GM21423 (cell line): ENCODE measurements around the gene HIGD1C.

Experiments
- ATAC-seq: cut with Tn5 transposase; IDR thresholded peaks from one replicate; pipeline ENCODE4 v1.9.1; 2021; ENCODE audit warnings: mild to moderate bottlenecking, moderate library complexity; ENCODE audit not compliant: unreplicated experiment

Gene HIGD1C

DNA sequence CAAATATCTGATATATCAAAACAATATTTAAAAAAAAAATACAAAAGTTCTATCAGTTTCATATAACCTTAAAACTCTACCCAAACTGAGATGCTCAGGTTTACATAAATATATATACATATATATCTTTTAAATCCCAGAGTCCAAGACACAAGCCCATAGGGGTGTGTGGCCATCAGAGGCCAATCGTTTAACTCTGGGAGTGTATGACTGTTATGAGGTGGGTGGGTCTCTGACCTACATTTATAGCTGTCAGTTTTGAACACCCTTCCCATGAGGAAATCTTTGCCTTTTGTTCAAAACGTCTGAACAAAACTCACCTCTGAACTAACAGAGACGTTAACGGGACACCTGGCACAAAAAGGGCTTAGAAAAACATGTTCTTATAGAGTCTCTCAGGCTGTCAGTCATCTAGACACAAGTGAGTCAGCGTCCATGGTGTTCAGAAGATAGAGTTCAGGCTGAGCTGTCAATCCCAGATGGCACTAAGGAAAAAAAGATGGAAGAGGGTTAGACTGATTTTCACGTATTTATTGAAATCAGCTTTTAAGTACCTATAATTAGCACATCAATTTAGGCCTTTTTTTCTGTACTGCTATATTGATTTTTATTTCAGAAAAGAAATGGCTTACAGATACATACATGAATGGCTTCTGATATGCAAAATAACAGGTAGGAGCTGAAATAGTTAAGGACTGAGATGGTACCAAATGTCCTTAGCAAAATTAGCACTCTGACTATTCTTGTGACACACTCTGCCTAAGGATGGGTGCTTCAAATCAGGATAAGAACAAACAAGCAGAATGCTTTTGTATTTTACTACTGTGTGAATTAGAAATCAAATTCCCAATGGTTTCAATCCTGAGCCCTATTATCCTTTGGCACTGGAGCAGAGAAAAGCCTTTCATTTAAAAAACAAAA, 29.2 kb downstream of the HIGD1C start:
- ATAC-seq: no peak

DNA sequence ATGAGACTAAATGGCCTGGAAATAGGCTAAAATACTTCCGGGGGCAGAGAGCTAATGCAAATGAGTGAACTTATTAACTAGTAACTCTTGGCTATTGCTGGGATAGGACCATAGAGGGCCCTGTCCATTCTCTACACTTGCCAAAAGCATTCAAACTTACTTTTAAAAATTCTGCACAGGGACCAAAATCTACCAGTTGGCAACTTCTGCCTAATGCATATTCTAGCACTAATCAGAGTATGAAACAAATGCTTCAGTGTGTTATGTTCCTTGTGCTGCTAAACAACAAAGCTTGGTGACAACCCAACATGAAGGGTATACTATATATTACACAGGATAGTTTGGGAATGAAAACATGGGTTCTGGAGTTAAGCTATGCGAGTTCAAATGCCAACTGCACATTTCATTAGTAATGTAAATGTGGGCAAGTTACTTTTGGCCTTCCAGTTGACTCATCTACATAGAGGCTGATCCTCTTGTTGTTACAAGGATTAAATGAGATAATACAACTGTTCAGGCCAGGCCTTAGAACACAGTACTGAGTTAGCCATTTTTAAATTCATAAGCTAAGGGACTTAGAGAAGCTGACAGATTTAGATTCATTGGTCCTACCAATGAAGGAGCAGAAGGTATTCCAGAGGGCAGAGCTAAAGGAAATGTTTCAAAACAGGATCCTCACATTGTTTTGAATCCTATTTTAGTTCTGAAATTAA, 32.4 kb downstream of the HIGD1C start:
- ATAC-seq: no peak

DNA sequence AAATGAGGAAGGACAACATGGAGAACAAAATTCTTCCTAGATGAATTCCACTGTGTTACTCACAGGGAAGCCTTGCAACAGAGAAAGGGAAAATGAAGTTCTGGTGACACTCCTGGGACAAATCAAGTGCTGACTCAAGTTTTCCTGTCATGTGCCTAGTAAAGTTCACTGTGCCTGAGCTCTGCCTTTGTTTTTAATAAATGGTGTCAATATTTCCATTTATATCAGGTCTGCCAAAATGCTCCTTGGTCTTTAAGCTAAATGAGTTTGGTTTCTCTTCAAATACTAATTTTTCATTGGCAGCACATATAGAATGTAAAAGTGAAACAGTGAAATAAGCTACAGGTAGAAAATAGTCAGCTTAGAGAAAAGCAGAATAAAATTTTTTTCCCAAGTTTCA, 33.0 kb downstream of the HIGD1C start:
- ATAC-seq: no peak

DNA sequence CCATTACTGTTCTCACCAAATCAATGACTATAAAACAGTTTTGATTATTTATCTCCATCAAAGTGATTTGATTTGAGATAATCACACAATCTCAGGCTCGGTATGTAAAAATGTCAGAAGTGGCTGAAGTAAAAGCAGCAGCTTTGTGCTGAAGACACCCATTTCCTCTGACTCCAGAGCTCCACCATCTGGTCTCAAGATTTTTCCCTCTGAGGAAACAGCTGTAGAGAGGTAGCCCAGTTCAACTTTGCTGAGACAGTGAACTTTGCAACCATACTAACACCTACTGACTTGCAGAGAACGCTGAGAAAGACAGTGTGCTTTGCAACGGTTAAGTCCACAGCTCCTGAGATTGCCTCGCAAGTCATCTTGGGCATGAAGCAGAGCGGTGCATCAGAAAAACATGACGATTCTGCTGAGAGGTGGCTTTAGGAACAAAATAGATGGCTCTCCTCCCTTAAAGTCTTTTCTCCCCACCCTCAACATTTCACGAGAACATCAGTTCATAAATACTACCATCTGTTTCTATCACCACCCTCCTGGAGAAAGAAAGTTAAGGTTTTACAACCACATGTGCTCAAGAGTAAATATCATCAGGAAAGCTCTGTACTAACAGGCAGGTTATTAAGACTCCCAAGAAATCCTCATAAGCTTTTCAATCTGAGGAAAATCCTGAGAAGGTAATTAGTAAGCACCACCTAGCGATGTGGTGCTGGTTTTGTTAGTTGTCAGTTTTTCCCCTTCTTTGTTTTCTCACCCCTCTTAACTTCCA, 34.8 kb downstream of the HIGD1C start:
- no peak for ATAC-seq

DNA sequence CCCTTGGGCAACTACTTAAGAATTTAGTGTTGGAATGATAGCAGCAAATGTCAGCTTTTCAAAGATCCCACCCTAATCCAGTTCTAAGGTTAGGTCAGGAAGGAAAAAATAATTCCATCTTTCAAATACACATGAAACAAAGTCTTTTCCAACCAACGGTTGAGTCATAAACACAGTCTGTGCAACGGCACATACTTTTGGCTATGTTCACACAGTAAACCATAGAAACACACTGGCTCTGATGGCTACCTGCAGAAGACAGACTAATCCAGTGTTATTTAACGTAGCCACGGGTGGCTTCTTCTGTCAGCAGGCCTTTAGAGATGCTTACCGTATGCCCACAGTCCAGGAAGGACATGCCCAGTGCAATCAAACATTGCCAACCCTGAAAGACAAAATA, 35.7 kb downstream of the HIGD1C start:
- ATAC-seq: no peak

DNA sequence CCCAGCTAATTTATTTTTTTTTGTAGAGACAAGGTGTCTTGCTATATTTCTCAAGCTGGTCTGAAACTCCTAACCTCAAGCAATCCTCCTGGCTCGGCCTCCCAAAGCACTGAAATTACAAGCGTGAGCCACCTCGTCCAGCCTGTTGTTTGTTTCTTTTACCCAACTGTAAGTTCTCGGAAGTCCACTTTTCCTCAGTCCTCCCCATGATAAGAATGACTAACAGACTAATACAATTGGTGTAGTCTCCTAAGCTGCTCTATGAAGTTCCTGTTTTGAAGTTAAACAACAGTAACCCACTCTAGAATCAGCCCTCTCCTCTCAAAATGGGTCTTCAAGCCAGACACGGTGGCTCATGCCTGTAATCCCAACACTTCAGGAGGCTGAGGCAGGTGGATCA, 36.5 kb downstream of the HIGD1C start:
- ATAC-seq: no peak

DNA sequence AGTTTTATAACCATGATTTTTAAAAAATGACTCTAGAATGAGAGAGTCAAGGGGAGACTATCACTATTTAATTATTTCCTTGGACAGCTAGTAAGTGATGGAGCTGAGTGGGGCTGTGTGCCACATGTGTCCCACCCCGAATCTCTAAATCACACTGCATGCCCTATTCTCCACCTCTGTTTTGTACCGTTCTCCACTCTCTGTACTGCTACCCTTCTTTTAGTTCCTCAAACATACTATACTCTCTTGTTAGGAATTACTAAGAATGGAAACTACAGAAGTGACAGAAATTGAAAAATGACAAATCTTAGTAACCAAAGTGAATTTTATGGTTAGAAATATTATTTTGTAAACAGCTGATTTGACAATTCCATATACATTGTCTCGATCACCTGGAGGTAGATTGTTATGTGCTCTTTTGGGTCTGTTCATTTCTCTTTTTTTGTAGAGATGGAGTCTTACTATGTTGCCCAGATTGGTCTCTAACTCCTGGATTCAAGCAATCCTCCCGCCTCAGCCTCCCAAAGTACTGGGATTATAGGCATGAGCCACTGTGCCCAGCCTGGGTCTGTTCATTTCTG, 37.9 kb downstream of the HIGD1C start:
- ATAC-seq: no peak

DNA sequence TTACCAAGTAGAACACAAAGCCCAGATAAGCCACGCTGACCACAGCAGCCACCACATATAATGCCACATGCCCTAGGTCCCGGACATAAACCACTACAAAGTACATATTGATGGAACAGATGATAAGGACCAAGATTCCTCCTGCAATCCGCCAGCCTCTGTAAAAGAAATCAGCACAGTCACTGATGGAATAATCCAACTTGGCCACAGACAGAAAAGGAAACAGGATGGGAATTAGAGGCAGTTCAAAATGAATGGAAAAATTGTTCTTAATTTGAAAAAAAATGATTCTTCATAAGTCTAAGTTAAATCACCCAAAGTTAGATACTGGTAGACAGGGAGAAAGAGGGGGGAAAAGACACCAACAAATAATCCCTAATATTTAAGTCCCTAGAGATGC, 38.4 kb downstream of the HIGD1C start:
- ATAC-seq: no peak

DNA sequence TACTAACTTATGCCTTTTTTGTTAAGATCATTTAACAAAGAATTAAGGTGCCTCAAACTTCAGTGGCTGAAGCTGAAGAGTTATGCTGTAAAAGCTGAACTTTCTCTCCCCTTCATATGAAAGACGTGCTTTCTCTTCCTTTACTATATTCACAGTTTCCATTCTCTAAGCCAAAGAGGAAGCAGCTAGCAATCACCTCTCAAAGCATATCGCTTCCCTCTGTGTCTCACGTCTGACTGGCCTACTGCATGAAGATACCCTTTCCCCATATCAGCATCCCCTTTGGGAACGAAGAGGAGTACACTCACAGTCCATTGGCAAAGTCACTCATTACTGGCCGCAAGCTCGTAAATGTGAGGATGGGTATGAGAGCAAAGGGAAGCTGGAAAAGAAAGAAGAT, 38.9 kb downstream of the HIGD1C start:
- ATAC-seq: no peak

DNA sequence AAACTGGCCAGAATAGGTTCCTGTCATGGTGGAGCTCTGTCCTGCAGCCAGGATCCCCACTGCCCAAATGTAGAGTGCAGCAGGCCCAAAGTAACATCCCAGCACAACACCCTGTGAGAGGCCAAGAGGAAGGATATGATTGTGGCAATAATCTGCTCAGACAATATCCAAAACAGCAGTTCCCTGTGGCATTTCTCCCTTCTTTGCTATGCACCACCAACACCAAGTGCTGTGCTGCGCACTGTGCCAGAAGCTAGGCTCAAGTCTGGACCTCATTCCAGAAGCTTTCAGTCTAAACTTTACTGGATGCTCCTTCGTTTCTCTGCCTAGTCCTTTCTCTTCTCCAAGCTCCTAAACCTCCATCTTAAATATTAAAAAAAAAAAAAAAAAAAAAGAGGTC, 40.5 kb downstream of the HIGD1C start:
- no peak for ATAC-seq

DNA sequence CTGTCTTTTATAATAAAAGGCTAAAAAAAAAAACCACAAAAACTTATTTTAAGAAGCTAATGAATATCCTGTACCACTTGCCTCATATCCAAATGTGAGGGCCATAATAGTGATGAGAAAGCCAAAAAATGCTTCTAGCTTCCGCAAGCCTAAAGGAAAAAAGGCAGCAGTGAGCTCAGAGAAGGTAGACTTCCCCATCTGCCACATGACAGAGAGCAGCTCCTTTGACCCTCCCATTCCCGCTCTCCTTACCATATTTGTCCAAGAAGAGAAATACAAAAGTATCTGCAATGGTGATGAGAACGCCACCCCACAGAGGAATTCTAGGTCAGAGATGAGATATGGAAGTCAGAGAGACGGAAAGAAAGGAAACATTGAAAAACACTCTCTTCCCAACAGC, 46.7 kb downstream of the HIGD1C start:
- ATAC-seq: no peak

DNA sequence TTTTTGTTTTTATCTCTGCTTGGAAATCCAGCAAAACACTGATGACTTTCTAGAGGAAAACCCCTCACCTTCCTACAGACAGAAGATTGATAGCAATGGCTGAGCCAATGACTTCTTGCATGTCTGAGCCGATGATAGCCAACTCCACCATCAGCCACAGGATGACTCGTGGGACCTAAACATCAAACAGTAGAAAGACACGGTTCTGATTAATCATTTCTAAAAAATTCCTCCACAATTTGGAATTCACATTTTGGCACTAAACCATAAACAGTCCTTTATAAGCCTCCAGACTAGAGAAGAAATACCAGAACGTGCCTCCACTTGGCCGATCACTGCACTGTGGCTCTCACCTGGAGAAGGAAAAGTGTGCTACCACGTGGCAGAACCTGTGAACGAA, 47.9 kb downstream of the HIGD1C start:
- ATAC-seq: no peak

DNA sequence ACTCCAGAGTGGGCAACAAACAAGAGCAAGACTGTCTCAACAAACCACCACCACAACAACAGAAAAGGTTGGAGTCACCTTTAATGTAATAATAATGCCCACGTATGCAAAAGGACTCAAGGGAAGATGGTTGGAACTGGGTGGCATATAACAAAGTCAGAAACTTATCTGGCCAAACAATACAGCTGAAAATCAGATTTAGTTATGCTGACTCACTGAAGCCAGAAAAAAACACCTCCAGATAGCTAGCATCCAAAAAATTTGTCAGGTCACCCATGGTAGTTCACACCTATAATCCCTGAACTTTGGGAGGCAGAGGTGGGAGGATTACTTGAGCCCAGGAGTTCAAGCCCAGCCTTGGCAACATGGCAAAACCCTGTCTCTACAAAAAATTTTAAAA, 49.5 kb downstream of the HIGD1C start:
- no peak for ATAC-seq

DNA sequence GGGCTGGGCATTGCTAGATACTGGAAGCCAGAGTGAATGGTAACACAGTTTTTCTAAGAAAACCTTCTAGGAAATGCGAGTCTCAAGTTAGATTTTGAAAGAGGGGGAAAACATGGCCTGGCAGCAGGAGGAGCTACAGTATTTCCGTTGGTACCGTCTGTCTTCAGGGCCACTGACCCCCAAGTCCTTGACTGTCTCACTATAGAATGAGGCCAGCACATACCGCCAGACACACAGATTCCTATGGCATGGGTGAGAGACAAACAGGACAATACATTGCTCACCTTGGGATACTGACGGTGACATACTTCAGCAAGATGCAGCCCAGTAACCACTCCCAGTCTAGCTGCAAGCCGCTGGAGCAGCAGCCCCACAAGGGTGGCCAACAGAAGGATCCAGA, 52.2 kb downstream of the HIGD1C start:
- no peak for ATAC-seq

DNA sequence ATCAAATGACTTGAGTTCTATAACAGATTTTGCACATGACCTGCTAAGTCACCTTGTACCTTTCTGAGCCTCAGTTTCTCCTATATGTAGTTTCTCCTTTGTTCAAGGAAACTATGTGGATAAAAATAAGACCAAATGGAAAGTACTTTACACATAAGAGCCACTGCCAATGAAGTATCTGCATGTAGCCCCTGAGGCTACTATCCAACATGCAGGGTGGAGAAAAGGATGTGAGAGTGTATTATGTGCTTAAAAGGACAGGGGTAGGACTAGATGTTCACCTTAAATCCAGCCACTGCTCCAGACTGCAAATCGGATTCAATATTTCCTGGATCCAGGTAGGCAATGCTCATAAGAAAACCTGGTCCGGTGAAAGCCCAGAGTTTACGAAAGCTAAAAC, 52.7 kb downstream of the HIGD1C start:
- no peak for ATAC-seq

DNA sequence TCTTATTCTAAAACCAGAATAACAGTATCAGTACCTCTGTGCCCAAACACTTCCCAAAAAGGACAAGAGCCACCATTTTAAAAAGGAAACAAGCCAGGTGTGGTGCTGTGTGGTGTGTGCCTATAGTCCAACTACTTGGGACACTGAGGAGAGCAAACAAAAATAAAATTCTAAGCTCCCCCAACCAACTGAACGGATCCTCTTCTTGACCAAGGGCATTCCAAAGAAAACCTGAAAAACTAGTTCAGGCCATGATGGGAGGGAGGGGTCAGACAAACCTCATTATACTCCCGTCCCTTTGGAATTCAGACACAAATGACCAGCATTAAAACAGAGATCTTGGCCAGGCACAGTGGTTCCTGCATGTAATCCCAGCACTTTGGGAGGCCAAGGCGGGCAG, 53.3 kb downstream of the HIGD1C start:
- no peak for ATAC-seq

DNA sequence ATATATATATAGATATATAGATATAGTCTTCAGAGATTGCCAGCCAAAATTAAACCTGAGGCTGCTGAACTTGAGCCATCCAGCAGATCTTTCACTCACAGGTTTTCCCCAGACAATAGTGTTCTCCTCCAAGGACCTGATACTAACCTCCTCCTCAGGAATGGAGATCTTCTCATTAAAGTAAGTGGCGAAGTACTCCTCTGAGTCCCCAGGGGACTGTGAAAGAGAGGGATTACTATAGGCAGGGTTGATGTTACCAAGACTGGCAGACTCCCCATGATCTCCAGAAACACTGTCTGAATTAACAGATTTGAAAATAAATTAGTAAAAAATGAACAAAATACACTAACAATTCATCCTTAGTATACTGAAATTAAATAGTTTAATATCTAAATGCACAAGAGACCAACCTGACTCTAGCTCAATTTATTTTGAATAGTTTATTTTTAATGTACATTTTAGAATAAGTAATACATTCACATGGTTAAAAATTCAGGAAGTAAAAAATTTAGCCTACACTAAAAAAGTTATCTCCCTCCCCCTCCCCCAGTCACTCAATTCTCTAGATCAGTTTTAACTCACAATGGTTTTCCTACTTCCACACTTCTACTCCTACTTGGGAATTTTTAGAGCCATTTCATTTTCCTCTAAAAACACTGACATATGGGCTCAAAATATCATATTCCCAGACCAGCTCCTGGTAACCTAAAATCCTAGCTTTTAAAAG, 56.1 kb downstream of the HIGD1C start:
- ATAC-seq: no peak

DNA sequence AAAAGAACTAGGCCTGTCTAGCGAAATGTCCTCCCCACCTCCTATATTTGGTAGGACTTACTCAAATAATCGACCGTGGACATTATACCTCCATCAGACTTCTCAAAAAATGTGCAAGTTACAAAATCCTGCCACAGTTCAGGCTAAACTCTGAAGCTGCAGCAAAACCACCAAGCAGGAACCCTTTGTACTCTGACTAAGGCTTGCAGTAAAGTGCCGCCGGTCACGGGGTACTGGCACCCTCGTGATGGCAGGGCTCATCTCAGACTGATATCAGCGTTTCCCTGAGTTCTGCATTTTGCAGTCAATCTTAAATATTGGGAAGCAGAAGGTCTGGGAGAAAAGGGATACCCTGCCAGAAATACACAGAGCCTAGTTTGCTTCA, 56.7 kb downstream of the HIGD1C start:
- ATAC-seq: no peak

DNA sequence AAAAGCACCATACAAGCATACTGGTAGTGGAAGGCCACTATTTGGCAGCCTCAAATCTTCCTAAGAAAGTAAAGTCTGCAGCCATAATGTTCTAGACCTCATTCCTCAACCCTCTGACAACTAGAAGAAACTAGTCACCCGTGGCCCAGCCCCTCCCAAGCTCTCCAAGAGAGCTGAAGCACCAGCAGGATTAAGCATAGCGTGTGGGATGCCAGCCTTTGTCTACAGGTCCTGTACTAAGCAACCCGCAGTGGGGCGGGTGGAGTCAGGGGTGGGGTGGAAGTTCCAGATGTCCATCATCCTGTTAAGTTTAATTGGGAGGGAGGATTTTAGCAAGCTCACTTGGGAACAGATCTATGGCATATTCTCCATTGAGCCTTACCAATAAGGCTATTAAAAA, 59.6 kb downstream of the HIGD1C start:
- ATAC-seq: no peak

DNA sequence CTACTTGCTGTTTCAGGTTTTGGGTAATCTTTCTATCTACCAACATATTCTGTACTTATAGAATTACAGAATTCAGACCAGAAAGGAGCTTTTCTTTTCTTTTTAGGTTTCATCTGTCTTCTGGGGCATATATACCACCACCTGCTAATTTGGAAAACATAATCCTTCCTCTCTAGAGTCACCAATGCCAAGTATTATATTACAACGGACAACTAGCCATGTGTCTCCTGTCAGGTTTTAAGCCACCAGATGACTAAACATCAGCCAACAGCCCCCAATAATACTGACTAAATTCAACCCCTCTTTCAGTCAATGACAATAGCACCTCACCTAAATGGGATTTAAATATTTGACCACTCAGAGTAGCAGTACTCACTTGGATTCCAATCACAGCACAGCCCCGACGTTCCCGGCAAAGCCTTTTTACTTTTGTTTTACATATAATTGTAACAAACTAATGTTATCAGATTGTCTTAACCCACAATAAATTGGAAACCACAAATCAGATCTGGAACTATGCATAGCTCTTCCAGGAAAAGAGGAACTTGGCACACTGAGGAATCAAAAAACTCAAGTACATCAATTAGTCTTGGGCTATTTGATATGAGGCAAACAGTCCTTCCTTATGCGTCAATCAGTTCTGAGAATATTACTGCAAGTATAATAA, 60.4 kb downstream of the HIGD1C start:
- no peak for ATAC-seq
